IMR-90 (cell line): Measurements from ENCODE around the gene GPR158. TPM values are rescaled to one million over a fixed set of nuclear protein-coding genes. Genes with fewer than 3 reads are reported as not detected.

Experiments used
- ATAC-seq: fragments of 200-7000 bp; cut with Tn5 transposase; 2 replicates; pipeline ENCODE4 v1.9.1; 2020; ENCODE audit warnings: low read depth, mild to moderate bottlenecking, moderate library complexity
- BruUV-seq: library from RNA; stranded (reverse); fragments of 400-500 nt; replicated peaks from 2 replicates; lab custom pipeline; 2021; lab: Mats Ljungman, UMichigan
- CTCF ChIA-PET: fragments of 300-600 bp; formaldehyde crosslinking; extraction: SDS; loops from one replicate; lab custom pipeline; 2021; ENCODE audit warnings: antibody characterized with exemption; lab: Yijun Ruan, JAX
- POLR2A ChIA-PET: fragments of 300-600 bp; sonication (Branson Sonifier 250); formaldehyde crosslinking; loops from one replicate; lab custom pipeline; 2022; ENCODE audit warnings: antibody characterized with exemption; ENCODE audit not compliant: unreplicated experiment; lab: Charles Lee
- DNase-seq: peaks from one replicate; pipeline ENCODE4 v3.0.0; 2013
- H2AFZ ChIP-seq: replicated peaks from 2 replicates; pipeline ENCODE3; 2013; ENCODE audit warnings: low read length, mild to moderate bottlenecking; ENCODE audit not compliant: poor library complexity
- H2AK5ac ChIP-seq: 2 replicates; pipeline ENCODE4 v1.6.1; 2013; ENCODE audit warnings: low read depth, low read length, inconsistent platforms
- H2AK9ac ChIP-seq: replicated peaks from 2 replicates; pipeline ENCODE3; 2013; ENCODE audit warnings: mild to moderate bottlenecking, low read depth, low read length, moderate library complexity; ENCODE audit not compliant: poor library complexity
- H2BK120ac ChIP-seq: 2 replicates; pipeline ENCODE4 v1.6.1; 2013; ENCODE audit warnings: low read depth, low read length, inconsistent platforms
- H2BK15ac ChIP-seq: 3 replicates; pipeline ENCODE4 v1.6.1; 2013; ENCODE audit warnings: low read depth, low read length, inconsistent platforms
- H2BK20ac ChIP-seq: 2 replicates; pipeline ENCODE4 v1.6.1; 2013; ENCODE audit warnings: low read depth, mild to moderate bottlenecking, inconsistent platforms, low read length, moderate library complexity
- H2BK5ac ChIP-seq: 2 replicates; pipeline ENCODE4 v1.6.1; 2013; ENCODE audit warnings: mild to moderate bottlenecking, low read depth, low read length, inconsistent platforms; ENCODE audit not compliant: poor library complexity, severe bottlenecking
- H3K14ac ChIP-seq: replicated peaks from 2 replicates; pipeline ENCODE4 v1.6.1; 2013; ENCODE audit warnings: low read depth, low read length, inconsistent platforms
- H3K18ac ChIP-seq: 2 replicates; pipeline ENCODE4 v1.6.1; 2013; ENCODE audit warnings: low read depth, low read length, control low read depth
- H3K23ac ChIP-seq: 2 replicates; pipeline ENCODE4 v1.6.1; 2013; ENCODE audit warnings: low read depth, low read length, inconsistent platforms
- H3K27ac ChIP-seq: 2 replicates; pipeline ENCODE4 v1.5.1; 2013; ENCODE audit warnings: mild to moderate bottlenecking, control low read depth, low read length; ENCODE audit not compliant: insufficient read depth
- H3K27me3 ChIP-seq: 2 replicates; pipeline ENCODE4 v1.6.1; 2013; ENCODE audit warnings: low read length; ENCODE audit not compliant: control insufficient read depth, insufficient read depth
- H3K36me3 ChIP-seq: 2 replicates; pipeline ENCODE4 v1.6.1; 2013; ENCODE audit warnings: low read length, mixed read lengths; ENCODE audit not compliant: control insufficient read depth, insufficient read depth
- H3K4ac ChIP-seq: 2 replicates; pipeline ENCODE4 v1.6.1; 2013; ENCODE audit warnings: low read depth, low read length, inconsistent platforms
- H3K4me1 ChIP-seq: 2 replicates; pipeline ENCODE4 v1.6.1; 2013; ENCODE audit warnings: low read length, mixed read lengths; ENCODE audit not compliant: control insufficient read depth, insufficient read depth
- H3K4me2 ChIP-seq: 2 replicates; pipeline ENCODE4 v1.6.1; 2013; ENCODE audit warnings: low read depth, mild to moderate bottlenecking, control low read depth, low read length, moderate library complexity
- H3K4me3 ChIP-seq: 2 replicates; pipeline ENCODE4 v1.5.1; 2013; ENCODE audit warnings: low read depth, mild to moderate bottlenecking, control low read depth, low read length, moderate library complexity; ENCODE audit not compliant: insufficient read depth
- H3K56ac ChIP-seq: 2 replicates; pipeline ENCODE4 v1.6.1; 2013; ENCODE audit warnings: low read length, inconsistent platforms; ENCODE audit not compliant: insufficient read depth; ENCODE audit errors: extremely low read depth
- H3K79me1 ChIP-seq, 2 experiments: 2 replicates each; pipeline ENCODE4 v1.6.1; 2013; ENCODE audit warnings: low read length in 2 of 2, inconsistent platforms in 1 of 2, low read depth in 1 of 2
- H3K9ac ChIP-seq: 2 replicates; pipeline ENCODE4 v1.6.1; 2013; ENCODE audit warnings: low read depth, low read length, control low read depth
- H3K9me1 ChIP-seq: 2 replicates; pipeline ENCODE4 v1.6.1; 2013; ENCODE audit warnings: low read length, inconsistent platforms; ENCODE audit not compliant: insufficient read depth
- H3K9me3 ChIP-seq: 2 replicates; pipeline ENCODE4 v1.6.1; 2013; ENCODE audit warnings: low read length; ENCODE audit not compliant: control insufficient read depth, insufficient read depth
- H4K20me1 ChIP-seq: 2 replicates; pipeline ENCODE4 v1.6.1; 2013; ENCODE audit warnings: low read length, inconsistent platforms; ENCODE audit not compliant: insufficient read depth
- H4K5ac ChIP-seq: 2 replicates; pipeline ENCODE4 v1.6.1; 2013; ENCODE audit warnings: mild to moderate bottlenecking, low read depth, low read length, control low read depth
- H4K8ac ChIP-seq, 2 experiments: 2 replicates each; pipeline ENCODE4 v1.6.1; 2013; ENCODE audit warnings: low read depth in 2 of 2, low read length in 2 of 2, control low read depth in 1 of 2, inconsistent platforms in 1 of 2
- H4K91ac ChIP-seq: 2 replicates; pipeline ENCODE4 v1.6.1; 2013; ENCODE audit warnings: low read depth, low read length, inconsistent platforms; ENCODE audit not compliant: insufficient read depth
- CEBPB ChIP-seq: IDR thresholded peaks from 2 replicates; pipeline ENCODE4 v1.6.1; 2012; ENCODE audit warnings: low read depth, low read length, improper control_type of control experiment
- MAFK ChIP-seq: IDR thresholded peaks from 2 replicates; pipeline ENCODE4 v1.6.1; 2012; ENCODE audit warnings: low read depth, low read length, improper control_type of control experiment
- WGBS, 2 experiments: methylation state at CpG; one replicate each; pipeline versions ENCODE4 v1.1.5 to v1.1.7; 2013; ENCODE audit warnings: missing lambda C conversion rate in 2 of 2; ENCODE audit not compliant: insufficient read length in 1 of 2; ENCODE audit errors: extremely low coverage in 2 of 2; 5-methylcytosine and 5-hydroxymethylcytosine counted together
- dilution Hi-C: fragments of 300-500 bp; cut with HindIII; formaldehyde crosslinking; loops from one replicate; pipeline ENCODE4 v1.14.3; 2018; ENCODE audit warnings: low sequenced_read_pairs; ENCODE audit not compliant: unreplicated experiment
- in situ Hi-C: fragments of 300-500 bp; cut with MboI; formaldehyde crosslinking; loops from 3 replicates; pipeline ENCODE4 v1.14.3; 2019; ENCODE audit warnings: low sequenced_read_pairs, inconsistent platforms, mixed read lengths
- intact Hi-C: fragments of 100-400 bp; cut with micrococcal nuclease; formaldehyde crosslinking; loops from 2 replicates; pipeline ENCODE4 v1.10.0; 2022
- polyA plus RNA-seq, 3 experiments: library from polyadenylated mRNA; depleted of rRNA; stranded (reverse); fragments of >200 nt; gene quantifications; 2 replicates each; pipeline ENCODE4 v1.2.3, GENCODE V29; 2012; ENCODE audit warnings: low replicate concordance in 1 of 3
- total RNA-seq: library from RNA; depleted of rRNA; stranded (reverse); fragments of >200 nt; gene quantifications from 2 replicates; pipeline ENCODE4 v1.2.3, GENCODE V29; 2012

GPR158 gene
- total and polyA plus RNA-seq, 2 of the 4 experiments (the other 2 are of a cell fraction), result not detected

GRCh38 chr10:25425776-25426175 is 251.0 kb downstream of the GPR158 start:
- Histone ChIP-seq H3K9ac (no peak overlapping the region), H3K4me2 (no peak overlapping the region), H3K18ac (no peak overlapping the region), H2BK20ac (no peak overlapping the region), H3K4ac (no peak overlapping the region), H3K36me3 (no peaks in the 10 kb centered on the region), H4K20me1 (no peaks in the 10 kb centered on the region), H3K79me1 (no peaks in the 10 kb centered on the region), H2AFZ (no peak overlapping the region), H3K56ac (no peak overlapping the region), H3K14ac (no peak overlapping the region), H2AK9ac (no peak overlapping the region), H3K9me3 (peaks cover 4% of the 10 kb centered on the region), H3K4me3 (no peak overlapping the region), H3K27ac (no peak overlapping the region), H4K5ac (no peak overlapping the region), H2BK120ac (no peak overlapping the region), H4K8ac (no peak overlapping the region), H2AK5ac (no peak overlapping the region), H3K27me3 (no peaks in the 10 kb centered on the region), H3K23ac (no peak overlapping the region), H2BK15ac (no peak overlapping the region), H3K4me1 (no peaks in the 10 kb centered on the region), H3K9me1 (no peaks in the 10 kb centered on the region), H2BK5ac (no peak overlapping the region), H4K91ac (no peak overlapping the region)
- TF ChIP-seq MAFK, result no peak
- no peak for TF ChIP-seq CEBPB
- dilution Hi-C loops (no loop called here), intact Hi-C loops (no loop called here), in situ Hi-C loops (no loop called here)
- WGBS, 2 experiments, result no CpG with 5 or more reads among the region's 2 CpGs
- ChIA-PET POLR2A (no interaction called here), CTCF (no interaction called here)
- ATAC-seq (no peak), DNase-seq (no peak)
- BruUV-seq, result no TSS peak
